ENCODE measurements around the gene CRYBG3.

GRCh38 chr3:97914388-97914787, 92.6 kb downstream of the CRYBG3 start:
- no peak for TF ChIP-seq TAF1 (IDR thresholded peaks at IDR 0.05; ENCODE audit: borderline replicate concordance, insufficient read depth, low read length)
- TF ChIP-seq POLR2AphosphoS5 (IDR thresholded peaks at IDR 0.05; ENCODE audit: low read depth, low read length) = no peak
- TF ChIP-seq SIN3A (IDR thresholded peaks at IDR 0.05; ENCODE audit: borderline replicate concordance, insufficient read depth, low read length) = no peak
- no peak for TF ChIP-seq REST (IDR thresholded peaks at IDR 0.05; ENCODE audit: insufficient read depth in 1 of 2, low read depth in 2 of 2, low read length in 2 of 2)
- TF ChIP-seq FOXP2 (optimal IDR thresholded peaks at IDR 0.05; ENCODE audit: borderline replicate concordance, extremely low read depth, extremely low read length, insufficient read depth) = no peak
